H7 (cell line): ENCODE measurements around the gene CKAP4. TPM values are rescaled to one million over a fixed set of nuclear protein-coding genes. Genes with fewer than 3 reads are reported as not detected.

Experiments used
- DNase-seq: peaks from one replicate; pipeline ENCODE4 v3.0.0; 2012
- H3K27me3 ChIP-seq: 2 replicates; pipeline ENCODE4 v1.6.0; 2011; ENCODE audit warnings: mild to moderate bottlenecking, low read length; ENCODE audit not compliant: control insufficient read depth, insufficient read depth
- H3K36me3 ChIP-seq: replicated peaks from 2 replicates; pipeline ENCODE4 v1.5.1; 2011; ENCODE audit warnings: low read length; ENCODE audit not compliant: control insufficient read depth, insufficient read depth
- H3K4me3 ChIP-seq: 2 replicates; pipeline ENCODE4 v1.5.1; 2011; ENCODE audit warnings: low read depth, mild to moderate bottlenecking, control low read depth, low read length, moderate library complexity; ENCODE audit not compliant: insufficient read depth
- total RNA-seq: library from RNA; depleted of rRNA; stranded (reverse); fragments of >200 nt; shearing (Covaris generic); gene quantifications from 2 replicates; pipeline ENCODE4 v1.2.3, GENCODE V29; 2014

CKAP4 gene
- total RNA-seq, 1 experiment from 2014 or later, result 52.0 TPM

DNA sequence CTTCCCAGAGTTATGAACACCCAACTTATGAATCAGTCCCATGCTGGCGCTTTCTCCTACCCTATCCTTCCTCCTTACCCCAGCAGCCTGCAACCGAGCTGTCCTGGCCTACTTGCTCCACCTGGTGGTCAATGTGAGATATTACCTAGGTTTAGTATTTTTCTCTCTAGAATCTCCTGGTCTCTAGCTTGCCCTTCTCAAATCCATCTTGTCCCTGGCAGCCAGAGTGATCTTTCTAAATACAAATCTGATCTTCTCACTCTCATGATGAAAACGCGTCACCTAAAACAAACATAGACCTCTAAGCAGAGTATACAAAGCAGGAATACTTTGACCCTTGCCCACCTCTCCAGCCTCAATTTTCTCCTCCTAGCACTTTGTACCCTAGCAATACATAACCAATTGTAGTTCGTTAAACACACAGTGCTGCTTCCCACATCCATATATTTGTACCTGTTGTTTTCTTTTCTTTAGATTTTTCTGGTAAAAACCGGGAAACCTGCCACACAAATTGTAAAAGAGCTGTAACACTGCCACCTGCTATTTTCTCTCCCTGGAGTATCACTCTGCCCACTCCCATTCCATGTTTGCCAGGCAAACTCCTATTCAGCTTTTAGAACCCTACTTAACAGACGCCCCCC is 34.8 kb upstream of the CKAP4 start:
- peak; percentile 72 for DNase-seq
- H3K36me3 ChIP-seq, result no peaks in the 10 kb centered on the region
- no peaks in the 10 kb centered on the region for H3K27me3 ChIP-seq
- no peak overlapping the region for H3K4me3 ChIP-seq

GRCh38 chr12:106281804-106282203 is 34.0 kb upstream of the CKAP4 start:
- no peak overlapping the region for H3K4me3 ChIP-seq
- H3K36me3 ChIP-seq, result no peaks in the 10 kb centered on the region
- DNase-seq, result no peak
- H3K27me3 ChIP-seq, result no peaks in the 10 kb centered on the region

GRCh38 chr12:106281056-106281782 is 33.4 kb upstream of the CKAP4 start:
- Histone ChIP-seq H3K36me3 (no peaks in the 10 kb centered on the region), H3K4me3 (no peak overlapping the region), H3K27me3 (no peaks in the 10 kb centered on the region)
- DNase-seq, result no peak

- DNase-seq, result no peak
- H3K27me3 ChIP-seq, result no peaks in the 10 kb centered on the region
Observed at GRCh38 chr12:106280106-106280505, 32.3 kb upstream of the CKAP4 start.

GRCh38 chr12:106276032-106276740 is 28.4 kb upstream of the CKAP4 start:
- Histone ChIP-seq H3K27me3 (no peaks in the 10 kb centered on the region), H3K4me3 (no peak overlapping the region), H3K36me3 (no peaks in the 10 kb centered on the region)
- no peak for DNase-seq

More at GRCh38 chr12:106280106-106280505, 32.3 kb upstream of the CKAP4 start:
- H3K36me3 ChIP-seq, result no peaks in the 10 kb centered on the region
- no peak overlapping the region for H3K4me3 ChIP-seq

- H3K4me3 ChIP-seq, result no peak overlapping the region
- no peaks in the 10 kb centered on the region for H3K27me3 ChIP-seq
- no peaks in the 10 kb centered on the region for H3K36me3 ChIP-seq
- DNase-seq, result no peak
Observed at GRCh38 chr12:106275458-106275857, 27.6 kb upstream of the CKAP4 start.

DNA sequence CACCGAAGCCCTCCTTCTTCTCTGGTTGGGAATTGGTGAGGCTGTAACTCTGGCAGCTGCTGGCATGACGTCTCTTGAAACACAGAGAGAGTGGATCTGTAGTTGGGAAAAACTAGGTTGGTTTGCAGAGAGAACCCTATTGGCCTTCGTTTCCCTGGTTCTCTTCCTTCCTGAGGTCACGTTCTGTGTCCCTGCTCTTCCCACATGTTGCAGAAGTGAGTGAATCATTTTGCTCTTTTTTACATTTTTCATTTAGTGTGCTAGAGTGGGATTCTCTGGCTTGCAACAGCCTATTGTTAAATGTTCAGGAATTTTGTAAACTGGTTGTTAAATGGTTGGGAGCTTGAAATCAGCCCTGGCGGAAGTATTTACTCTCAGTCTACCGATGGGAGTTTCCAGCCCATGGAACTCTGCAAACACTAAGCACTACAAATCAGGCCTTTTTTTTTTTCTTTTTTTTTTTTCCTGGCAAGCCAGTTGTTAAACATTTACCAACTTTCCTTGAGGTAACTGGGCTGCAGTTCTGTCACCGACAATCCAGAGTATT is 26.8 kb upstream of the CKAP4 start:
- no peaks in the 10 kb centered on the region for H3K27me3 ChIP-seq
- no peaks in the 10 kb centered on the region for H3K36me3 ChIP-seq
- no peak overlapping the region for H3K4me3 ChIP-seq
- DNase-seq, result no peak

GRCh38 chr12:106274012-106274411 is 26.2 kb upstream of the CKAP4 start:
- Histone ChIP-seq H3K27me3 (no peaks in the 10 kb centered on the region), H3K4me3 (no peak overlapping the region), H3K36me3 (no peaks in the 10 kb centered on the region)
- no peak for DNase-seq

DNA sequence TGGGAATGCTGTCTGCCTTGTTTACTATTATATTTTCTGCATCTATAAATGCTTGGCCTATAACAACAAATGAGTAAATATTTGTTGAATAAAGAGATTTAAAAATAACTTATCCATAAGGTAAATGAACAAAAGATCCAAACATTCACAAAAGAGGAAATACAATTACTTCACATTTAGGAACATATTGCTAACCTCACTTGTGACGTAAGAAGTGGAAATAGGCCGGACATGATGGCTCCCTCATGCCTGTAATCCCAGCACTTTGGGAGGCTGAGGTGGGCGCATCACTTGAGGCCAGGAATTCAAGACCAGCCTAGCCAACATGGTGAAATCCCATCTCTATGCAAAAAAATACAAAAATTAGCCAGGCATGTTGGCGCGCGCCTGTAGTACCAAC is 25.7 kb upstream of the CKAP4 start:
- Histone ChIP-seq H3K36me3 (no peaks in the 10 kb centered on the region), H3K27me3 (no peaks in the 10 kb centered on the region), H3K4me3 (no peak overlapping the region)
- DNase-seq, result no peak

DNA sequence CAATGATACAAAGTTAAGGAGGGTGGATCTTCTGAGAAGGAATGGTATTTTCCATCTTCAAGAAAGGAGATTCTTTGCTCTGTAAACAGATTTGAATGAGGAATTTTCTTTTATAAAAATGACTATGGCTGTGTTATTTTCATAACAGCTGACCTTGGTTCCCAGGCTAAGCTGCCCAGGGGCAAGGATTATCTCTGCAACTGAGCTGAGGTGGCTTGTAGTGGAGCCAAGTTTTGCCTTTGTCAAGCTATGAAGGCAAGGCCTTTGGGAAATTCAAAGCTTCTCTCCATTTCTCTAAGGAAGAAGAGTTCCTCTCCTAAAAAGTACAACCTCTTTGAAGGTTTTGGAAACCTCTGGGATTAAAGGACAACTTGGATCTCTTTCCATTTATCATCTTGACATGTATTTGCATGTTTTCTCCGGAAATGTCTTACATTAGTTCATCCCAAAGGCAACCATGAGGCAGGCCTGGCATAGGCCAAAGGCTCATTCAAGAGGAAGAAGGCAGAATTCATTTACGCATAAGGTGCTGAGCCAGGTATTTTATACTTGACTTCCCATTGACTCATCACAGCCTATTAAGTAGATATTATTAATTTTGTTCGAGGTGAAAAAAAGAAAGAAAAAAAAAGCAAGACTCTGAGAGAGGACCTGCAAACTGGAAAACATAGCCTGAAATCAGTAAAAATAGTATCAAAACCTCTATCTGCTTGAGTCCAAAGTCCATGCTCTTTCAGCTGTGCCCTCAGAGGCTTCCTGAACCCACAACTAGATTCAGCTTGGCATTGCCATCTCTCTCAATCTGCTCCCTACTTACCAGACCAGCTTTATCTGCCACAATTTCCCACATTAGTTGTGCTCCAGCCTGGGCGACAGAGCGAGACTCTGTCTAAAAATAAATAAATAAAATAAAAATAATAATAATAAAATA is 24.0 kb upstream of the CKAP4 start:
- Histone ChIP-seq H3K4me3 (no peak overlapping the region), H3K36me3 (no peaks in the 10 kb centered on the region), H3K27me3 (no peaks in the 10 kb centered on the region)
- no peak for DNase-seq

DNA sequence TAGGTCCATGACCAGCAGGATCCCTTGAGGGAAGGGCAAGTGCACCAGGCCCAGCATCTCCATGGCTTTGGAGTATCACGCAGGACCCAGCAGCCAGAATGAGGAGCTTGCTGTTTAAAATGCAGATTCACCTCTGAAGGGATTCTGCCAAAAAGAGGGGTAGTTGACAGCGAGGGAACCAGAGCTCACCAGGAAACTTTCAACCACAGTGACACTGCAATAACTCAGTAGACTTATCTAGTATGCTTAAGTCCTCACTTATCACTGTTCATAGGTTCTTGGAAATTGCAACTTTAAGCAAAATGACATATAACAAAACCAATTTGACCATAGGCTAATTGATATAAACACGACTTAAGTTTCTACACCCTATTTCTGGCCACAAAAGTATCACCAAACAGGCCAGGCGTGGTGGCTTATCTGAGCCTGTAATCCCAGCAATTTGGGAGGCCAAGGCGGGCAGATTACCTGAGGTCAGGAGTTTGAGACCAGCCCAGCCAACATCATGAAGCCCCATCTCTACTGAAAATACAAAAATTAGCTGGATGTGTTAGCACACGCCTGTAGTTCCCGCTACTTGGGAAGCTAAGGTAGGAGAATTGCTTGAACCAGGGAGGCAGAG is 21.4 kb upstream of the CKAP4 start:
- no peaks in the 10 kb centered on the region for H3K36me3 ChIP-seq
- no peak overlapping the region for H3K4me3 ChIP-seq
- no peak for DNase-seq
- H3K27me3 ChIP-seq, result no peaks in the 10 kb centered on the region

DNA sequence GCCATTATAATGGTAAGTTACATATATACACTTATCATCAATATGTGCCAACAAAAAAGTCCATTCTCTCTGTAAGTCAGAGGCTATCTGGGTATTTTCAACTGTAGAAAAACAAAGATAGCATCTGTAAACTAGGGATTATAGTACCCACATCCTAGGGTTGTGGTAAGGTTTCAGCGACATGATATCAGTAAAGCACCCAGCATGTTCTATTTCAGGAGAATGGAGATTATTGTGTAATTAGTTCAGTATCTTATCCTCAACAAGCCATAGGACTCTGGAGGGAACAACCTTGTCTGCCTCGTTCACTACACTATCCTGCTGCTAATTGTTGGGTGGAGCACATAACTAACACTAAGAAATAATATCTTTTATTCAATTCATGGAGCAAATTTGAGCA is 19.7 kb upstream of the CKAP4 start:
- Histone ChIP-seq H3K4me3 (no peak overlapping the region), H3K27me3 (no peaks in the 10 kb centered on the region)

DNA sequence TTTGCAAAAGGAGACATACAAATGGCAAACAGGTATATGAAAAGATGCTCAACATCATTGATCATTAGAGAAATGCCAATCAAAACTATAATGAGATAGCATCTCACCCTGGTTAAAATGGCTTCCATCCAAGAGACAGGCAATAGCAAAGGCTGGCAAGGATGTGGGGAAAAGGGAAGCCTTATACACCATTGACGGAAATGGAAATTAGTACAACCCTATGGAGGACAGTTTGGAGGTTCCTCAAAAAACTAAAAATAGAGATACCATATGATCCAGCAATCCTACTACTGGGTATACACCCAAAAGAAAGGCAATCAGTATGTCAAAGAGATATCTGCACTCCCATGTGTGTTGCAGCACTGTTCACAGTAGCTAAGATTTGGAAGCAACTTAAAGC is 17.3 kb upstream of the CKAP4 start:
- no peak overlapping the region for H3K4me3 ChIP-seq
- no peak for DNase-seq
- H3K36me3 ChIP-seq, result no peaks in the 10 kb centered on the region

More for the DNA sequence above, 19.7 kb upstream of the CKAP4 start:
- no peaks in the 10 kb centered on the region for H3K36me3 ChIP-seq
- no peak for DNase-seq

DNA sequence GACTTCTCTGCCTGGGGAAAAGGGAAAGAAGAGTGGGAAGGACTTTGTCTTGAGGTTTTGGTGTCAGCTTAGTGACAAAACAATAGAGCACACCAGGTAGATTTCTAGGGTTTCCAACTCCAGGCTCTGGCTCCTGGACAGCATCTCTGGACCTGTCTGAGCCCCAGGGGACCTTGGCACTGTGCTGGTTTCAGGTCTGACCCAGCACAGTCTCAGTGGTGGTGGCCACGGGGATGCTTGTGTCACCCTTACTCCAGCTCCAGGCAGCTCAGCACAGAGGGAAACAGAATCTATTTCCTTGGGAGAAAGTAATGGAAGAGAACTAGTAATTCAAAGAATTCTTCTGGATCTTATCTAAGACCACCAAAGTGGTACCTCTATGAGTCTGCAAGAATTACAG is 11.1 kb upstream of the CKAP4 start:
- Histone ChIP-seq H3K4me3 (no peak overlapping the region), H3K36me3 (no peaks in the 10 kb centered on the region), H3K27me3 (no peaks in the 10 kb centered on the region)
- no peak for DNase-seq

More for the DNA sequence above, 17.3 kb upstream of the CKAP4 start:
- no peaks in the 10 kb centered on the region for H3K27me3 ChIP-seq
